Psoas muscle (tissue), 8 donors: Measurements from ENCODE around the gene LYZL2. TPM values are rescaled to one million over a fixed set of nuclear protein-coding genes. Genes with fewer than 3 reads are reported as not detected.
"Not testable (repeated sequence)": the region's sequence is repeated elsewhere in the genome, so short reads cannot be mapped to it uniquely, and the experiment has no call there.

Source experiments
- ATAC-seq, 4 donors: fragments of 200-7000 bp; cut with Tn5 transposase; one replicate each; pipeline ENCODE4 v1.9.1; 2020; ENCODE audit warnings: moderate library complexity in 3 of 4, mild to moderate bottlenecking in 2 of 4
- DNase-seq, 2 donors: peaks; one replicate each; pipeline ENCODE4 v3.0.0-alpha.2; 2020
- H3K27ac ChIP-seq: fragments of 200-600 bp; one replicate; pipeline ENCODE4 v1.8.0; 2022
- H3K27me3 ChIP-seq, 3 donors: fragments of 200-600 bp in 1 of 3; one replicate each; pipeline versions ENCODE4 v1.6.1 to v1.8.0; 2013 to 2022; ENCODE audit warnings: low read length in 2 of 3, mild to moderate bottlenecking in 2 of 3, moderate library complexity in 1 of 3; ENCODE audit not compliant: insufficient read depth in 3 of 3
- H3K36me3 ChIP-seq, 2 donors: fragments of 200-600 bp in 1 of 2; one replicate each; pipeline versions ENCODE4 v1.6.1 to v1.8.0; 2013 to 2022; ENCODE audit warnings: low read depth in 1 of 2, mild to moderate bottlenecking in 1 of 2, moderate library complexity in 1 of 2; ENCODE audit not compliant: insufficient read depth in 1 of 2
- H3K4me1 ChIP-seq: fragments of 200-600 bp; one replicate; pipeline ENCODE4 v1.8.0; 2022
- H3K4me3 ChIP-seq: fragments of 200-600 bp; one replicate; pipeline ENCODE4 v1.8.0; 2022; ENCODE audit warnings: mild to moderate bottlenecking
- H3K9me3 ChIP-seq: fragments of 200-600 bp; one replicate; pipeline ENCODE4 v1.8.0; 2022
- CTCF ChIP-seq: fragments of 200-600 bp; IDR thresholded peaks from one replicate; pipeline ENCODE4 v1.8.0; 2022; ENCODE audit warnings: antibody characterized with exemption
- WGBS, 3 donors: extraction: QIAGEN DNeasy Blood & Tissue Kit; methylation state at CpG; one replicate each; pipeline versions ENCODE4 v1.1.6 to v1.1.7; 2013; 5-methylcytosine and 5-hydroxymethylcytosine counted together
- intact Hi-C, 2 donors: fragments of 100-400 bp; cut with DNase I; formaldehyde crosslinking; loops; one replicate each; pipeline versions ENCODE4 v1.11.0 to v1.14.2; 2022
- polyA plus RNA-seq, 3 donors: library from polyadenylated mRNA; stranded (reverse); fragments of 200-250 nt; gene quantifications; one replicate each; pipeline ENCODE4 v1.2.3, GENCODE V29; 2013
- total RNA-seq, 4 donors: library from RNA; stranded (reverse); fragmentation: NEBNext Ultra II Directional in 2 of 4; extraction: Animal tissue kit (Norgen Biotek cat#: 25700) in 2 of 4; gene quantifications; one replicate each; pipeline versions ENCODE4 v1.2.1 to v1.2.4, GENCODE V29; 2021 to 2023
- donor health status: healthy with polysubstance abuse.
- donor health status: DM: no; HTN: no; CAD: no; lungs with moderate emphysema.
- donor health status: Bipolar disorder and iron deficiency.
- donor health status: healthy.
- donor health status: DM: yes; HTN: yes; CAD: no.
- donor health status: DM: no; HTN: no; CAD: no.
- donor health status: DM: no; HTN: no; CAD: no.
- donor health status: DM: yes; HTN: yes; CAD: no.

LYZL2 gene
- total and polyA plus RNA-seq, 7 donors = not detected

- WGBS, 3 donors = 78 to 83% (median 81%) methylated on average over 3 of the region's 3 CpGs
- intact Hi-C loops = no loop called here
- no peaks in the 10 kb centered on the region for H3K9me3 ChIP-seq
- H3K36me3 ChIP-seq = no peaks in the 10 kb centered on the region
- H3K27me3 ChIP-seq = no peaks in the 10 kb centered on the region
- no peak overlapping the region for H3K4me3 ChIP-seq
- no peak for TF ChIP-seq CTCF
- H3K4me1 ChIP-seq = no peaks in the 10 kb centered on the region
- ATAC-seq = no peak
- H3K27ac ChIP-seq = no peak overlapping the region
- no peak for DNase-seq
Observed at GRCh38 chr10:30625080-30625479, 4.5 kb downstream of the LYZL2 start.

DNA sequence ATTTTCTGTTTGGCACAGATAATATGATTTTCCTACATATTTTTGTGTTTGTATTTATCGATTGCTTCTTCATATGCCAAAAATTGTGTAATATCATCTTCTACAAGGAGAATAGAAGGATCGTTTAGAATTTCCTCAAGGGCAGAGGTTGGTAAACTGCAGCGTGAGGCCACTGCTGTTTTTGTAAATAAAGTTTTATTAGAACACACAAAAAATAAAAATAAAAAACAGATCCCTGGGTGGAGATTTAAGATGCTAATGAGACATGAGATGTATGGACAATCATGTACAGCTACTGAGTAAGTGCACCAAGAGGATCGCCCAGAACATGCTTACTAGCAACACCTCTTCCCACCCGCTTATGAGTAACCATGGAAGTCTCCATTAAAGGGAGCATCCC, 9.6 kb downstream of the LYZL2 start:
- ATAC-seq (no peak), DNase-seq (no peak)
- 87 to 91% (median 89%) methylated on average over 5 of the region's 5 CpGs for whole genome bisulfite sequencing, 3 donors
- no peaks in the 10 kb centered on the region for H3K27me3 ChIP-seq
- H3K4me3 ChIP-seq = no peak overlapping the region
- intact Hi-C loops = no loop called here
- peaks cover 3% of the 10 kb centered on the region for H3K9me3 ChIP-seq
- H3K27ac ChIP-seq = no peak overlapping the region
- no peaks in the 10 kb centered on the region for H3K36me3 ChIP-seq
- no peak for TF ChIP-seq CTCF
- H3K4me1 ChIP-seq = no peaks in the 10 kb centered on the region

DNA sequence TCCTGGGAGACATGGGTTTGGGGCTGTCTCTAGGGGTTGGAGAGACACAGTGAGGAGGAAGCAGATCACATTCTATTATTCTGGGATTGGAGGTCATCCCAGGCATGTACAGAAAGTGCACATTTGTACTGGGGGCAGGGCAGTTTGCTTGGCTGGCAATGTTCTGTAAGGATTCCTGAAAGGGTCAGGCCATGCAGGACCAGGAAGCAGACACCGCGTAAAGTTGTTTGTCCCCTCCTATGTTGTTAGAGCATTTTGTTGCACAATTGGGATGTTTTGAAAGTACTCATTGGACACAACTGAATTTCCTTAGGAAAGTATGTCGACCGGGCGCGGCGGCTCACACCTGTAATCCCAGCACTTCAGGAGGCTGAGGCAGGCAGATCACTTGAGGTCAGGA, 12.5 kb downstream of the LYZL2 start:
- H3K4me3 ChIP-seq = no peak overlapping the region
- DNase-seq = no peak
- WGBS, 3 donors = 91 to 97% (median 91%) methylated on average over 7 of the region's 7 CpGs
- H3K27ac ChIP-seq = no peak overlapping the region
- ATAC-seq = no peak
- no peaks in the 10 kb centered on the region for H3K4me1 ChIP-seq
- intact Hi-C loops = no loop called here
- no peak for TF ChIP-seq CTCF
- no peaks in the 10 kb centered on the region for H3K36me3 ChIP-seq
- H3K27me3 ChIP-seq = no peaks in the 10 kb centered on the region
- H3K9me3 ChIP-seq = peaks cover 3% of the 10 kb centered on the region

DNA sequence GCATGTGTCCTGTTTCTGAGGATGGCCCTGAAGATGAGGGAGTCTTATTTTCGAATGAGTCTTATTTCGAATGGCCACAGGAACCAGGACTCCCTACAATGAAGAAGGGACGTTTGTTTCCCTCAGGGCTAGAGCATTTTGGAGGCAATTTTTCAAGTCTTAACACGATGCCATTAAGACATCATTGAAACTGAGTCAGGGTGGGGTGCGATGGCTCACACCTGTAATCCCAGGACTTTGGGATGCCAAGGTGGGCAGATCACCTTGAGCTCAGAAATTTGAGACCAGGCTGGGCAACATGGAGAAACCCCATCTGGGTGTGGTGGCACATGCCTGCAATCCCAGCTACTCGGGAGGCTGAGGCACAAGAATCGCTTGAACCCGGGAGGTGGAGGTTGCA, 18.5 kb downstream of the LYZL2 start:
- H3K27me3 ChIP-seq, intact Hi-C loops, H3K4me3 ChIP-seq, H3K9me3 ChIP-seq, H3K4me1 ChIP-seq, H3K36me3 ChIP-seq, DNase-seq, H3K27ac ChIP-seq, ATAC-seq: not testable (repeated sequence)
- 75 to 91% (median 87%) methylated on average over 8 of the region's 8 CpGs for WGBS, 3 donors

DNA sequence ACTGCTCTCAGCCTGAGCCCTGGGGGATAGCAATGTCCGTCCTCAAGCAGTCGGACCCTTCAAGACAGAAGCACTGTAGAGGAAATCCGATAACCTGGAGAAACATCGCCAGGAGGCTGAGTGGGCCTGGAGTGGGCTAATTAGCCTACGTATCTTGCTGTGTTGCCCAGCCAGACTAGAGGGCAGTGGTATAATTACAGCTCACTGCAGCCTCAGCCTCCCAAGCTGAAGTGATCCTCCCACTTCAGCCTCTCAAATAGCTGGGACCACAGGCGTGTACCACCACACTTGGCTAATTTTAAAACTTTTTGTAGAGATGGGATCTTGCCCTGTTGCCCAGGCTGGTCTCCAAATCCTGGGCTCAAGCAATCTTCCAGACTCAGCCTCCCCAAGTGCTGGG, 21.7 kb downstream of the LYZL2 start:
- Histone ChIP-seq H3K9me3 (no peaks in the 10 kb centered on the region), H3K4me1 (no peaks in the 10 kb centered on the region), H3K36me3 (no peaks in the 10 kb centered on the region), H3K4me3 (no peak overlapping the region), H3K27me3 (no peaks in the 10 kb centered on the region), H3K27ac (no peak overlapping the region)
- no peak for DNase-seq
- intact Hi-C loops = no loop called here
- 80 to 83% (median 83%) methylated on average over 6 of the region's 6 CpGs for WGBS, 3 donors
- no peak for TF ChIP-seq CTCF
- ATAC-seq = no peak
